ENCODE data around the gene FETUB. TPM values are rescaled to one million over a fixed set of nuclear protein-coding genes. Genes with fewer than 3 reads are reported as not detected.
"Not testable (repeated sequence)": the region's sequence is repeated elsewhere in the genome, so short reads cannot be mapped to it uniquely, and the experiment has no call there.

The FETUB gene
- total and polyA plus RNA-seq, 2 donors = not detected

GRCh38 chr3:186619787-186620212 lies 20.4 kb upstream of the FETUB start:
- Histone ChIP-seq H3K36me3 (ENCODE audit: insufficient read depth) (no peaks in the 10 kb centered on the region), H3K4me3 (ENCODE audit: low read depth, low read length) (no peak overlapping the region), H3K4me1 (ENCODE audit: insufficient read depth) (no peaks in the 10 kb centered on the region), H3K27ac (ENCODE audit: low read depth) (no peak overlapping the region)
- DNase-seq (ENCODE audit: extremely low spot score) = no peak
- WGBS = 90% methylated on average over 5 of the region's 5 CpGs

- Histone ChIP-seq H3K27ac (ENCODE audit: low read depth) (no peak overlapping the region), H3K4me3 (ENCODE audit: low read depth, low read length) (no peak overlapping the region), H3K36me3 (ENCODE audit: insufficient read depth) (no peaks in the 10 kb centered on the region), H3K4me1 (ENCODE audit: insufficient read depth) (no peaks in the 10 kb centered on the region)
- WGBS = 88% methylated on average over 17 of the region's 17 CpGs
- DNase-seq (ENCODE audit: extremely low spot score) = no peak
Observed at GRCh38 chr3:186620213-186621092, 19.7 kb upstream of the FETUB start.

GRCh38 chr3:186621894-186622650 lies 18.1 kb upstream of the FETUB start:
- H3K36me3 ChIP-seq (ENCODE audit: insufficient read depth) = no peaks in the 10 kb centered on the region
- WGBS = 70% methylated on average over 7 of the region's 7 CpGs
- H3K4me3 ChIP-seq (ENCODE audit: low read depth, low read length) = no peak overlapping the region
- no peak overlapping the region for H3K27ac ChIP-seq (ENCODE audit: low read depth)
- no peak for DNase-seq (ENCODE audit: extremely low spot score)
- H3K4me1 ChIP-seq (ENCODE audit: insufficient read depth) = no peaks in the 10 kb centered on the region

GRCh38 chr3:186622651-186623310 lies 17.4 kb upstream of the FETUB start:
- Histone ChIP-seq H3K4me1 (ENCODE audit: insufficient read depth) (no peaks in the 10 kb centered on the region), H3K4me3 (ENCODE audit: low read depth, low read length) (no peak overlapping the region), H3K36me3 (ENCODE audit: insufficient read depth) (no peaks in the 10 kb centered on the region), H3K27ac (ENCODE audit: low read depth) (no peak overlapping the region)
- DNase-seq (ENCODE audit: extremely low spot score) = no peak
- whole genome bisulfite sequencing = 24% methylated on average over 2 of the region's 2 CpGs

- no peak overlapping the region for H3K27ac ChIP-seq (ENCODE audit: low read depth)
- H3K36me3 ChIP-seq (ENCODE audit: insufficient read depth) = no peaks in the 10 kb centered on the region
- DNase-seq (ENCODE audit: extremely low spot score) = no peak
- WGBS = 82% methylated on average over 4 of the region's 4 CpGs
- H3K4me3 ChIP-seq (ENCODE audit: low read depth, low read length) = no peak overlapping the region
- H3K4me1 ChIP-seq (ENCODE audit: insufficient read depth) = no peaks in the 10 kb centered on the region
Observed at GRCh38 chr3:186624598-186624997, 15.6 kb upstream of the FETUB start.

- no peak for DNase-seq (ENCODE audit: extremely low spot score)
- no peak overlapping the region for H3K27ac ChIP-seq (ENCODE audit: low read depth)
- no peaks in the 10 kb centered on the region for H3K4me1 ChIP-seq (ENCODE audit: insufficient read depth)
- 71% methylated on average over 4 of the region's 4 CpGs for WGBS
- H3K36me3 ChIP-seq (ENCODE audit: insufficient read depth) = no peaks in the 10 kb centered on the region
- H3K4me3 ChIP-seq (ENCODE audit: low read depth, low read length) = no peak overlapping the region
Observed at GRCh38 chr3:186625600-186626042, 14.6 kb upstream of the FETUB start.

GRCh38 chr3:186626254-186626847 lies 13.8 kb upstream of the FETUB start:
- Histone ChIP-seq H3K4me1 (ENCODE audit: insufficient read depth) (no peaks in the 10 kb centered on the region), H3K27ac (ENCODE audit: low read depth) (no peak overlapping the region), H3K36me3 (ENCODE audit: insufficient read depth) (no peaks in the 10 kb centered on the region), H3K4me3 (ENCODE audit: low read depth, low read length) (no peak overlapping the region)
- DNase-seq (ENCODE audit: extremely low spot score) = no peak
- 61% methylated on average over 7 of the region's 7 CpGs for WGBS

GRCh38 chr3:186627852-186628414 lies 12.3 kb upstream of the FETUB start:
- H3K36me3 ChIP-seq (ENCODE audit: insufficient read depth) = no peaks in the 10 kb centered on the region
- no peak overlapping the region for H3K4me3 ChIP-seq (ENCODE audit: low read depth, low read length)
- H3K27ac ChIP-seq (ENCODE audit: low read depth) = no peak overlapping the region
- no peak for DNase-seq (ENCODE audit: extremely low spot score)
- no peaks in the 10 kb centered on the region for H3K4me1 ChIP-seq (ENCODE audit: insufficient read depth)
- WGBS = 92% methylated on average over 7 of the region's 7 CpGs

- WGBS = 83% methylated on average over 7 of the region's 7 CpGs
- Histone ChIP-seq H3K4me1 (ENCODE audit: insufficient read depth) (no peaks in the 10 kb centered on the region), H3K36me3 (ENCODE audit: insufficient read depth) (no peaks in the 10 kb centered on the region), H3K27ac (ENCODE audit: low read depth) (no peak overlapping the region), H3K4me3 (ENCODE audit: low read depth, low read length) (no peak overlapping the region)
- no peak for DNase-seq (ENCODE audit: extremely low spot score)
Observed at GRCh38 chr3:186628756-186629155, 11.4 kb upstream of the FETUB start.

GRCh38 chr3:186630950-186631641 lies 9.1 kb upstream of the FETUB start:
- WGBS = 67% methylated on average over 6 of the region's 6 CpGs
- Histone ChIP-seq H3K27ac (ENCODE audit: low read depth) (no peak overlapping the region), H3K4me1 (ENCODE audit: insufficient read depth) (no peaks in the 10 kb centered on the region), H3K36me3 (ENCODE audit: insufficient read depth) (no peaks in the 10 kb centered on the region), H3K4me3 (ENCODE audit: low read depth, low read length) (no peak overlapping the region)
- DNase-seq (ENCODE audit: extremely low spot score) = no peak

GRCh38 chr3:186633481-186633880 lies 6.7 kb upstream of the FETUB start:
- no peaks in the 10 kb centered on the region for H3K4me1 ChIP-seq (ENCODE audit: insufficient read depth)
- no peak overlapping the region for H3K4me3 ChIP-seq (ENCODE audit: low read depth, low read length)
- no peak for DNase-seq (ENCODE audit: extremely low spot score)
- no peak overlapping the region for H3K27ac ChIP-seq (ENCODE audit: low read depth)
- H3K36me3 ChIP-seq (ENCODE audit: insufficient read depth) = no peaks in the 10 kb centered on the region

GRCh38 chr3:186634207-186634606 lies 6.0 kb upstream of the FETUB start:
- not testable (repeated sequence) for H3K4me3 ChIP-seq (ENCODE audit: low read depth, low read length); H3K36me3 ChIP-seq (ENCODE audit: insufficient read depth); H3K27ac ChIP-seq (ENCODE audit: low read depth); DNase-seq (ENCODE audit: extremely low spot score); H3K4me1 ChIP-seq (ENCODE audit: insufficient read depth)
- WGBS = 91% methylated on average over 5 of the region's 5 CpGs

- WGBS = 85% methylated on average over 3 of the region's 3 CpGs
- no peak overlapping the region for H3K4me3 ChIP-seq (ENCODE audit: low read depth, low read length)
- no peaks in the 10 kb centered on the region for H3K36me3 ChIP-seq (ENCODE audit: insufficient read depth)
- no peak overlapping the region for H3K27ac ChIP-seq (ENCODE audit: low read depth)
- no peak for DNase-seq (ENCODE audit: extremely low spot score)
- H3K4me1 ChIP-seq (ENCODE audit: insufficient read depth) = no peaks in the 10 kb centered on the region
Observed at GRCh38 chr3:186635532-186635931, 4.7 kb upstream of the FETUB start.
